ENCODE results near the gene TTC22. TPM values are rescaled to one million over a fixed set of nuclear protein-coding genes. Genes with fewer than 3 reads are reported as not detected.
A peak's percentile ranks its signal among the peaks of the same experiment; 100 is the strongest.

TTC22 gene
- total RNA-seq, 2 donors from 2014 or later = 1.4 to 9.6 TPM

GRCh38 chr1:54837002-54837853, 36.1 kb upstream of the TTC22 start:
- H3K27ac Mint-ChIP-seq = no peak overlapping the region
- ATAC-seq (no peak), DNase-seq (ENCODE audit: low spot score in 2 of 2) (no peak)
- no peaks in the 10 kb centered on the region for H3K36me3 Mint-ChIP-seq
- H3K9me3 Mint-ChIP-seq = no peaks in the 10 kb centered on the region

DNA sequence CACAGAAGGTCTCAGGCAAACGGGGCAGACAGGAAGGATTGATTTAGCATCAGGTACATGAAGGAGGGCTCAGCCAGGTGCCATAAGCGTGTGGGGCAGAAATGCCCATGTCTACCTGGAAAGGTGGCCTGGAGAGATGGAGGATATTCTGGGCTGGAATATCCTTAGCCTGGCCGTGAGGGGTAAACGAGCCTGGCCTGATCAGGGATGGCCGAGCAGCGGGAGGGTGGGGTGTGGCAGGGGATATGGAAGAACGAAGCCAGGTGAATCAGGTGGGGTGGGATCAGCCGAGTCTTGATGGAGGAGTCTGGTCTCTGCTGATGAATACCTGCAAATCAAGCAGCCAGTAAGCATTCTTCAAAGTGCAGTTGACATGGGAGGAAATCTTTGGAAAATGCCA, 35.5 kb upstream of the TTC22 start:
- Mint-ChIP-seq H3K27ac (no peak overlapping the region), H3K36me3 (peaks cover 0 to under 1% of the 10 kb centered on the region in 2 donors), H3K9me3 (no peaks in the 10 kb centered on the region)
- no peak for DNase-seq (ENCODE audit: low spot score in 2 of 2)
- no peak for ATAC-seq

GRCh38 chr1:54835970-54836369, 34.8 kb upstream of the TTC22 start:
- H3K9me3 Mint-ChIP-seq = no peaks in the 10 kb centered on the region
- ATAC-seq (no peak), DNase-seq (ENCODE audit: low spot score in 2 of 2) (no peak)
- H3K36me3 Mint-ChIP-seq = peaks cover 2 to 6% of the 10 kb centered on the region in 2 donors
- no peak overlapping the region for H3K27ac Mint-ChIP-seq

GRCh38 chr1:54835131-54835898, 34.2 kb upstream of the TTC22 start:
- Mint-ChIP-seq H3K27ac (no peak overlapping the region), H3K9me3 (no peaks in the 10 kb centered on the region), H3K36me3 (peaks cover 8 to 9% of the 10 kb centered on the region in 2 donors)
- ATAC-seq = no peak
- DNase-seq (ENCODE audit: low spot score in 2 of 2) = no peak

- no peak overlapping the region for H3K27ac Mint-ChIP-seq
- ATAC-seq (no peak), DNase-seq (ENCODE audit: low spot score in 2 of 2) (no peak)
- peaks cover 8 to 9% of the 10 kb centered on the region in 2 donors for H3K36me3 Mint-ChIP-seq
- peaks cover 0 to 4% of the 10 kb centered on the region in 2 donors for H3K9me3 Mint-ChIP-seq
Observed at GRCh38 chr1:54834007-54834541, 33.0 kb upstream of the TTC22 start.

DNA sequence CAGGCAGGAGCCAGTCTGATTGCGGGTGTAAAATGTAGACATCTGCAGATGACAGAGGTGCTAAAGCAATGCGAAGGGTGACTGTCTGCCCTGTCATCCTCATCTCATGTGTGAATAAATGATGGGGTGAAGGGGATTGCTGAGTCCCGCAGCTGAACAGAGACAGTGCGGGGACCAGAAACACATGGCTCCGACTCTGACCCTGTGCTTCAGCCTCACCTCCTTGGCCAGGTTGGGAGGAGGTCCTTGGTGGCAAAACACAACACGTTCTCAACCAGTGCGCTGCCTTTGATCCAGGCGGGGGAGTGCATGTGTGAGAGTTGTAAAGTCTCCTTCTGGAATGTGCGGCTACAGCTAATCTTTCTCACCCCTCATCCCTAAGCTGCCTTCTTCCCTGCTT, 32.0 kb upstream of the TTC22 start:
- Mint-ChIP-seq H3K36me3 (peaks cover 8 to 9% of the 10 kb centered on the region in 2 donors), H3K27ac (no peak overlapping the region), H3K9me3 (peaks cover 3 to 4% of the 10 kb centered on the region in 2 donors)
- no peak for ATAC-seq
- DNase-seq (ENCODE audit: low spot score in 2 of 2) = no peak

GRCh38 chr1:54826226-54826816, 25.2 kb upstream of the TTC22 start:
- no peak overlapping the region for H3K27ac Mint-ChIP-seq
- ATAC-seq (no peak), DNase-seq (ENCODE audit: low spot score in 2 of 2) (no peak)
- H3K36me3 Mint-ChIP-seq = peaks cover 21 to 25% of the 10 kb centered on the region in 2 donors
- peaks cover 14 to 15% of the 10 kb centered on the region in 2 donors for H3K9me3 Mint-ChIP-seq

DNA sequence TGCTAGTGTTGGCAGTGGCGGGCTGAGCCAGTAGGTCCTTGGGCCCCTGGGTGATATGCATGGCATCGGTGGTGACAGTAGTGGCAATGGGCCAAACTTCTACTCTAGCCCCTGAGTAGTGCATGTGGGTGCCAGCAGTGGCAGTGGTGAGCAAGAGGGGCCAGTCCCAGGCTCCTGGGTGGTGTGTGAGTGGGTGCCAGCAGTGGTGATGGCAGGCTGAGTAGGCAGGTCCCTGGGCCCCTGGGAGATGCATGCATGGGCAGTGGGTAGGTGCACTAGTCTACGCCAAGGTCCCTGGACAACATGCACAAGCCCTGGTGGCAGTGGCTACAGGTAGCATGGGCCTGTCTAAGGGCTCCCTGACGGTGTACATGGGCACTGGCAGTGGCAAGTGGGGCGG, 24.6 kb upstream of the TTC22 start:
- ATAC-seq (no peak), DNase-seq (ENCODE audit: low spot score in 2 of 2) (no peak)
- Mint-ChIP-seq H3K27ac (no peak overlapping the region), H3K36me3 (peaks cover 17 to 19% of the 10 kb centered on the region in 2 donors), H3K9me3 (peaks cover 14 to 15% of the 10 kb centered on the region in 2 donors)

DNA sequence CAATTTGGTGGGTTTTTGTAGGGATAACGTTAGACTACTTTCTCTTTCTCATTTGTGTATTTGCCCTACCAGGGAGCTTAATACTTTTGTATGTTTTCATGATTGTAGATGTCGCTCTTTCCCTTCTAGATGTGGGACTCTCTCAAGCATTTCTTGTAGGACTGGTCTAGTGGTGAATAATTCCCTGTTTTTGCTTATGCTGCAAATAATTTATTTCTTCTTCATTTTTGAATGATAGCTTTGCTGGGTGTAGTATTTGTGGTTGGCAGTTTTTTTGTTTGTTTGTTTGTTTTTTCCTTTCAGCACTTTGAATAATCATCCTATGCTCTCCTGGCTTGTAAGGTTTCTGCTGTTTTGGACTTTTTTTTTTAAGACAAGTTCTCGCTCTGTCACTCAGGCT, 22.5 kb upstream of the TTC22 start:
- peaks cover 13 to 19% of the 10 kb centered on the region in 2 donors for H3K36me3 Mint-ChIP-seq
- peaks cover 11 to 12% of the 10 kb centered on the region in 2 donors for H3K9me3 Mint-ChIP-seq
- DNase-seq (ENCODE audit: low spot score in 2 of 2) (no peak), ATAC-seq (no peak)
- no peak overlapping the region for H3K27ac Mint-ChIP-seq

DNA sequence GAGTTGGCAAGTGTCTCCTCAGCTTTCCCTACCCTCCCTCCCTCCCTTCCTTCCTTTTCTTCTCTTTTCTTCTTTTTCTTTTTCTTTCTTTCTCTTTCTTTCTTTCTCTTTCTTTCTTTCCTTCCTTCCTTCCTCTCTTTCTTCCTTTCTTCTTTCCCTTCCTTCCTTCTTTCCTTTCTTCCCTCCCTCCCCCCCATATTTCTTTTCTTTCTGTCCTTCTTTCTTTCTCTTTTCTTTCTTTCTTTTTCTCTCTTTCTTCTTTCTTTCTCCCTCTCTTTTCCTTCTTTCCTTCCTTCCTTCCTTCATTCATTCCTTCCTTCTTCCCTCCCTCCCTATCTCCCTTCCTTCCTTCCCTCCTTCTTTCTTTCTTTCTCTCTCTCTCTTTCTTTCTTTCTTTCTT, 18.6 kb upstream of the TTC22 start:
- H3K36me3 Mint-ChIP-seq = peaks cover 8 to 12% of the 10 kb centered on the region in 2 donors
- H3K27ac Mint-ChIP-seq = peak overlapping the region in 1 of 2 donors; percentile 4
- peaks cover 7 to 10% of the 10 kb centered on the region in 2 donors for H3K9me3 Mint-ChIP-seq
- DNase-seq (ENCODE audit: low spot score in 2 of 2) (no peak), ATAC-seq (no peak)

DNA sequence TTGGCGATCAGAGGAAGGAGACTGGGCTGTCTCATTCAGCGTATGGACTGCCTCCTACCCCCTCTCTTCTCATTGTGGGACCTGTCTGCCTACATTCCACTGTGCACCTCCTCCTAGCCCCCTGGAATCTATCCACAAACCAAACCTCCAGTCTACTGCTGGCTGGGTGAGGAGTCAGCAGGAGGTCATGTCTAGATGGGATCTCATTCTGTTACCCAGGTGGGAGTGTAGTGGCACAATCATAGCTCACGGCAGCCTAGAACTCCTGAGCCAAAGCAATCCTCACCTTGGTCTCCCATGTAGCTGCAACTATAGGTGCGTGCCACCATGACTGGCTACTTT, 18.0 kb upstream of the TTC22 start:
- Mint-ChIP-seq H3K9me3 (peaks cover 5 to 7% of the 10 kb centered on the region in 2 donors), H3K36me3 (peaks cover 7 to 8% of the 10 kb centered on the region in 2 donors), H3K27ac (no peak overlapping the region)
- no peak for DNase-seq (ENCODE audit: low spot score in 2 of 2)
- ATAC-seq = no peak

DNA sequence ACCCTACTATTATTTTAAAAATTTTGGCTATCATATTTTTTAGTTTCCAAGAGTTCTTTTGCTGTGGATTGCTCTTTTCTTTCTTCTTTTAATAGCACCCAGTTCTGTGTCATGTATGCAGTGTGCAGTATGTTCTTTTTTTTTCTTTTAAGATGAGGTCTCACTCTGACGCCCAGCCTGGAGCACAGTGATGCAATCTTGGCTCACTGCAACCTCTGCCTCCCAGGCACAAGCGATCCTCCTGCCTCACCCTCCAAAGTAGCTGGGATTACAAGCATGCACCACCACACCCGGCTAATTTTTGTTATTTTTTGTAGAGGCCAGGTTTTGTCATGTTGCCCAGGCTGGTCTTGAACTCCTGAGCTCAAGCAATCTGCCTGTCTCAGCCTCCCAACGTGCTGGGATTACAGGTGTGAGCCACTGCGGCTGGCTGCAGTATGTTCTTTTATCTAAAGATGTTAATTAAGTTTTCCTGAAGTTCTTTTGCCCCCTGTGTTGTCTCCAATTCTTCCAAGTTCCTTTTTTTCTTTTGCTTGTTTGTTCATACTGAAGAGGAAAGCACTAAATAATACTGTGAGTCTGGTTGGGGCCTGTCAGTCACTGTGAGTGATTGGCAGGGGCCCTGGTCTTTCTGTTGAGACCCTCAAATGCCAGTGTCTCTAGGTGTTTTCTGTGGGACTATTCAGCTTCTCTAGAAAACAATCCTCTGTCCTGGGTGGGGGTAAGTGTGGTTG, 17.5 kb upstream of the TTC22 start:
- H3K27ac Mint-ChIP-seq = no peak overlapping the region
- peaks cover 2 to 4% of the 10 kb centered on the region in 2 donors for H3K9me3 Mint-ChIP-seq
- no peak for ATAC-seq
- peaks cover 4% of the 10 kb centered on the region in 2 donors for H3K36me3 Mint-ChIP-seq
- DNase-seq (ENCODE audit: low spot score in 2 of 2) = no peak

- Mint-ChIP-seq H3K27ac (no peak overlapping the region), H3K9me3 (no peaks in the 10 kb centered on the region), H3K36me3 (no peaks in the 10 kb centered on the region)
- DNase-seq (ENCODE audit: low spot score in 2 of 2) (no peak), ATAC-seq (no peak)
Observed at GRCh38 chr1:54816951-54817350, 15.8 kb upstream of the TTC22 start.

GRCh38 chr1:54816130-54816529, 15.0 kb upstream of the TTC22 start:
- DNase-seq (ENCODE audit: low spot score in 2 of 2) = no peak
- no peaks in the 10 kb centered on the region for H3K36me3 Mint-ChIP-seq
- peak overlapping the region in 1 of 2 donors; percentile 44 for H3K27ac Mint-ChIP-seq
- no peaks in the 10 kb centered on the region for H3K9me3 Mint-ChIP-seq
- no peak for ATAC-seq

DNA sequence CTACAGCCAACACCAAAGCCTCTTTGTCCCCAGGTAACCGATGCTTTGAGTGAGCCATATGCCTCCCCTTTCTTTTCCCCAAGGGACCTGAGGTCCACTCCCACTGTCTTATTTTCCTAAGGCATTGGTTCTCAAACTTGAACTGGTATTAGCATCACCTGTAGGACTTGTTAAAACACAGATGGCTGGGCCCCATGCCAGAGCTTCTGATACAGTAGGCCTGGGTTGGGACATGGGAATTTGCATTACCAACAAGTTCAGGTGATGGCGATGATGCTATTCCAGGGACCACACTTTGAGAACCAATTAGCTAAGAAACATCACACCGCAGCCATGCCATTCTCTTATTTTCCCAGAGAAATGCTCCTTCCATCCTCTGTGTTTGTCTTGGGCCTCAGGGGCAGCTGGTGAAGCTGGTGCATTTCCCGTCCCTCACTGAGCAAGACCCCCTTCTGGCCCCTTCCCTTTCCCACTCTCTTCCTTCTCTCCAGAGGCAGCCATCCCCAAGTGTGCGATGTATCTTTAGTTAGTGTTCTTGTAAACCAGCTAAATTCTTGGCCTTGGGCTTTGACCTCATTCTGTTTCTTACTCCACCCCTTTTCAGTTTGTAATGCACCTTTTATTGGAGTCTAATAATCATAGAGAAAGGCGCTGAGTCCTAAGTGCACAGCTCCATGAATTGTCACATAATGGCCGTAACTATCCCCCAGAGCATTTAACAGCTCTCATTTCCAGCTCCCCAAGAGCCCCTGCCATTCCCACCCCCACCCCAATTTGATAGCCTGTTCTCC, 14.2 kb upstream of the TTC22 start:
- DNase-seq (ENCODE audit: low spot score in 2 of 2) = no peak
- Mint-ChIP-seq H3K9me3 (no peaks in the 10 kb centered on the region), H3K27ac (no peak overlapping the region), H3K36me3 (no peaks in the 10 kb centered on the region)
- no peak for ATAC-seq

DNA sequence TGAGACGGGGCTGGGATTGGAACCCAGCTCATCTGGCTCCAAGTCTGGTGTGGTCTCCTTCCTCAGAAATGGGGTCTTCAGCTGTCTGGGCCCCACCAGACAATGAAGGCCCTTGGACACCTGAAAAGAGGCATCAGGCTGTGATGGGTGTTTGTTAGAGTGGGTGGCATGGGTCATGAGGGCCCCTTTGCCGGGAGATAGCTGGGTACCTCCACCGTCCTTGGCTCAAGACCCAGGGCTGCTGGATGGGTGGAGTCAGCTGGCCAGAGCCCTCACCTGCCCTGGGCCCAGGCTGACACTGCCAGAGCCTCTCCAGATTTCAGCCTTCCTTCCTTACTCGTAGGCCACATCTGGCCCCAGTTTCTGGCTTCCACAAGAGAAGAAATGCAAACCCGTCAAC, 13.4 kb upstream of the TTC22 start:
- no peak for ATAC-seq

More for the DNA sequence above, 13.4 kb upstream of the TTC22 start:
- no peaks in the 10 kb centered on the region for H3K9me3 Mint-ChIP-seq
- DNase-seq (ENCODE audit: low spot score in 2 of 2) = no peak
- H3K36me3 Mint-ChIP-seq = no peaks in the 10 kb centered on the region
- H3K27ac Mint-ChIP-seq = no peak overlapping the region

Measured in activated naive CD4-positive, alpha-beta T cell treated with anti-CD3 and anti-CD28 coated beads, Interleukin-2, amount 50 U/mL, for 72 hours (primary cell).